IPS DF 6.9 (cell line): ENCODE results near the gene UQCC2.

Experiments used
- DNase-seq: peaks from one replicate; pipeline ENCODE4 v3.0.0-alpha.2; 2013; ENCODE audit warnings: low read depth, low spot score
- H3K27ac ChIP-seq: one replicate; pipeline ENCODE4 v1.5.1; 2013; ENCODE audit warnings: low read length, control low read depth
- H3K27me3 ChIP-seq: 2 replicates; pipeline ENCODE4 v1.6.1; 2013; ENCODE audit warnings: mild to moderate bottlenecking, low read length; ENCODE audit not compliant: control insufficient read depth, insufficient read depth
- H3K36me3 ChIP-seq: 2 replicates; pipeline ENCODE4 v1.6.1; 2013; ENCODE audit warnings: low read length; ENCODE audit not compliant: control insufficient read depth, insufficient read depth
- H3K4me1 ChIP-seq: 2 replicates; pipeline ENCODE4 v1.6.1; 2013; ENCODE audit warnings: low read length; ENCODE audit not compliant: control insufficient read depth, insufficient read depth
- H3K4me3 ChIP-seq: 2 replicates; pipeline ENCODE4 v1.5.1; 2013; ENCODE audit warnings: mild to moderate bottlenecking, low read length
- H3K9me3 ChIP-seq: 2 replicates; pipeline ENCODE4 v1.6.1; 2013; ENCODE audit warnings: low read length, inconsistent platforms; ENCODE audit not compliant: control insufficient read depth, insufficient read depth
- WGBS: extraction: QIAGEN DNeasy Blood & Tissue Kit; methylation state at CpG from one replicate; pipeline ENCODE4 v1.1.7; 2013; ENCODE audit warnings: mixed read lengths, missing lambda C conversion rate; ENCODE audit not compliant: insufficient read length, insufficient coverage; 5-methylcytosine and 5-hydroxymethylcytosine counted together

UQCC2 gene

GRCh38 chr6:33707771-33708170 is 3.7 kb downstream of the UQCC2 start:
- Histone ChIP-seq H3K36me3 (peaks cover 5% of the 10 kb centered on the region; the same call in 1 of the 2 replicates), H3K4me1 (peaks cover 3% of the 10 kb centered on the region; the same call in 1 of the 2 replicates), H3K9me3 (no peaks in the 10 kb centered on the region), H3K27me3 (no peaks in the 10 kb centered on the region), H3K27ac (no peak overlapping the region), H3K4me3 (no peak overlapping the region)
- no peak for DNase-seq
- WGBS: no CpG with 5 or more reads among the region's 5 CpGs

GRCh38 chr6:33705955-33706725 is 5.4 kb downstream of the UQCC2 start:
- Histone ChIP-seq H3K27ac (no peak overlapping the region), H3K27me3 (no peaks in the 10 kb centered on the region), H3K36me3 (peaks cover 5% of the 10 kb centered on the region; the same call in 1 of the 2 replicates), H3K9me3 (no peaks in the 10 kb centered on the region), H3K4me3 (no peak overlapping the region), H3K4me1 (peaks cover 3% of the 10 kb centered on the region; the same call in 1 of the 2 replicates)
- DNase-seq: no peak
- 100% methylated on average over 1 of the region's 16 CpGs for WGBS

GRCh38 chr6:33705268-33705885 is 6.1 kb downstream of the UQCC2 start:
- H3K27ac ChIP-seq: no peak overlapping the region
- no peak overlapping the region for H3K4me3 ChIP-seq
- no peak for DNase-seq
- no peaks in the 10 kb centered on the region; the same call in 1 of the 2 replicates for H3K4me1 ChIP-seq
- H3K27me3 ChIP-seq: no peaks in the 10 kb centered on the region
- no peaks in the 10 kb centered on the region for H3K9me3 ChIP-seq
- peaks cover 5% of the 10 kb centered on the region; the same call in 1 of the 2 replicates for H3K36me3 ChIP-seq
- WGBS: no CpG with 5 or more reads among the region's 9 CpGs

GRCh38 chr6:33704215-33705066 is 7.1 kb downstream of the UQCC2 start:
- Histone ChIP-seq H3K9me3 (no peaks in the 10 kb centered on the region), H3K36me3 (0 out of 2 replicates have a peak, but pooled peaks cover 5% of the 10 kb centered on the region), H3K27me3 (no peaks in the 10 kb centered on the region), H3K4me1 (no peaks in the 10 kb centered on the region), H3K27ac (no peak overlapping the region), H3K4me3 (no peak overlapping the region)
- no peak for DNase-seq
- no CpG with 5 or more reads among the region's 11 CpGs for WGBS

- H3K36me3 ChIP-seq: peaks cover 9% of the 10 kb centered on the region
- WGBS: no CpG with 5 or more reads among the region's 1 CpG
- no peaks in the 10 kb centered on the region for H3K27me3 ChIP-seq
- no peaks in the 10 kb centered on the region for H3K9me3 ChIP-seq
- H3K4me3 ChIP-seq: no peak overlapping the region
- H3K27ac ChIP-seq: no peak overlapping the region
- no peak for DNase-seq
- H3K4me1 ChIP-seq: no peaks in the 10 kb centered on the region; the same call in 1 of the 2 replicates
Observed at GRCh38 chr6:33702345-33702977, 9.0 kb downstream of the UQCC2 start.

- Histone ChIP-seq H3K4me1 (no peaks in the 10 kb centered on the region; the same call in 1 of the 2 replicates), H3K27me3 (no peaks in the 10 kb centered on the region), H3K36me3 (peaks cover 22% of the 10 kb centered on the region), H3K27ac (no peak overlapping the region), H3K4me3 (no peak overlapping the region), H3K9me3 (no peaks in the 10 kb centered on the region)
- no CpG with 5 or more reads among the region's 10 CpGs for WGBS
- DNase-seq: peak; percentile 86
Observed at GRCh38 chr6:33700391-33701050, 11.0 kb downstream of the UQCC2 start.

- H3K4me3 ChIP-seq: no peak overlapping the region
- H3K36me3 ChIP-seq: peaks cover 29% of the 10 kb centered on the region
- no peak overlapping the region for H3K27ac ChIP-seq
- no peaks in the 10 kb centered on the region; the same call in 1 of the 2 replicates for H3K4me1 ChIP-seq
- WGBS: no CpG with 5 or more reads among the region's 5 CpGs
- H3K27me3 ChIP-seq: no peaks in the 10 kb centered on the region
- no peaks in the 10 kb centered on the region for H3K9me3 ChIP-seq
- DNase-seq: no peak
Observed at GRCh38 chr6:33699739-33700138, 11.8 kb downstream of the UQCC2 start.

GRCh38 chr6:33699131-33699530 is 12.4 kb downstream of the UQCC2 start:
- Histone ChIP-seq H3K4me3 (no peak overlapping the region), H3K4me1 (no peaks in the 10 kb centered on the region; the same call in 1 of the 2 replicates), H3K27me3 (no peaks in the 10 kb centered on the region), H3K9me3 (no peaks in the 10 kb centered on the region), H3K27ac (no peak overlapping the region), H3K36me3 (peaks cover 32% of the 10 kb centered on the region)
- DNase-seq: no peak
- no CpG with 5 or more reads among the region's 8 CpGs for whole genome bisulfite sequencing

- no peak overlapping the region for H3K27ac ChIP-seq
Observed at GRCh38 chr6:33698494-33698893, 13.0 kb downstream of the UQCC2 start.

More at GRCh38 chr6:33698494-33698893, 13.0 kb downstream of the UQCC2 start:
- H3K27me3 ChIP-seq: no peaks in the 10 kb centered on the region
- no peaks in the 10 kb centered on the region; the same call in 1 of the 2 replicates for H3K4me1 ChIP-seq
- peaks cover 36% of the 10 kb centered on the region for H3K36me3 ChIP-seq
- no peaks in the 10 kb centered on the region for H3K9me3 ChIP-seq
- DNase-seq: no peak
- H3K4me3 ChIP-seq: no peak overlapping the region
- no CpG with 5 or more reads among the region's 10 CpGs for WGBS
